ENCODE results near the gene ZNF557.

ZNF557 gene

DNA sequence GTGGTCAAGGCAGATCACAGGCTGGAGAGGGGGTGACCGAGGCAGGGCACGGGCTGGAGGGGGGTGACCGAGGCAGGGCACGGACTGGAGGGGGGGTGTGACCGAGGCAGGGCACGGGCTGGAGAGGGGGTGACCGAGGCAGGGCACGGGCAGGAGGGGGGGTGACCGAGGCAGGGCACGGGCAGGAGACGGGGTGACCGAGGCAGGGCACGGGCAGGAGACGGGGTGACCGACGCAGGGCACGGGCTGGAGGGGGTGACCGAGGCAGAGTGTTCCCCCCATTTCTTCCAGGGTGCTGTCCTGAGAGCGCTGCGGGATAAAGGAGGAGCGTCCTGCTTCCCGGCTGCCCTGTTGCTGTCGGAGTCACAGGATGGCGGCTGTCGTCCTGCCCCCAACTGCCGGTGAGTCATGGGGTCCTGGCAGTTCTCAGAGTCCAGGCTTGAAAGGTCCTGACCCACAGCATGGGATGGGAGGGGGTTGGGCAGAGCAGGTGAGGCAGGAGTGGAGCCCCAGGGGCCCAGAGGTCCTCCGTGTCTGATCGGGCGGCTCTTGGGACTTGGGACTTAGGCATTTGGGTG, 5.3 kb downstream of the ZNF557 start:
- no peak for DNase-seq (ENCODE audit: low read depth in 4 of 4, low spot score in 1 of 4)

DNA sequence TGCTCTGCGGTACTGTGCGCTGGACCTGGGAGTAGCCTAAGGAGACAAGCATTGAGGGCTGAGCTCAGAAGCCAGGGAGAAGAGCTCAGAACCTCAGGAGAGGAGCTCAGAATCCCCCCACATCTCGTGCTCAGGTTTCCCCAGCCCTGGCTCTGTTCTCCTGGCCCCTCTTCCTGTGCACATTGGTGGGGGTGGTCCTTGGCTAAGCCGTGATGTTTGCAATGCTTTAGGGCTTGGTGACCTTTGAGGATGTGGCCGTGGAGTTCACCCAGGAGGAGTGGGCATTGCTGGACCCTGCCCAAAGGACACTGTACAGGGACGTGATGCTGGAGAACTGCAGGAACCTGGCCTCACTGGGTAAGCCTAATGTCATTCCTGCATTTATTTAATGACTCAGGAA, 6.6 kb downstream of the ZNF557 start:
- no peak for DNase-seq (ENCODE audit: low read depth in 4 of 4, low spot score in 1 of 4)

DNA sequence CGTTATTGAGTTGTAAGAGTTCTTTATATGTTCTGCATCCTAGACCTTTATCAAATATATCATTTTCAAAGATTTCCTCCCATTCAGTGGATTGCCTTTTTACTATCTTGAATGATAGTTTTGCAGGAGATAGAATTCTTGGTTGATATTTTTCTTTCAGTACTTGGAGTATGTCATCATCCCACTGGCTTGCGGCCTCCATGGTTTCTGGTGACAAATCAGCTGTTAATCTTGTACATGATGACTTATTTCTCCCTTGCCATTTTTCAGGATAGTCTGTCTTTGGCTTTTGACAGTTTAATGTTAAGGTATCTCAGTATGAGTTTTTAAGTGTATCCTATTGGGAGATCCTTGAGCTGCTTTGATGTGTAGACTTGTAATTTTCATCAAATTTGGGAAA, 8.5 kb downstream of the ZNF557 start:
- DNase-seq (ENCODE audit: low read depth in 4 of 4, low spot score in 1 of 4), result no peak

DNA sequence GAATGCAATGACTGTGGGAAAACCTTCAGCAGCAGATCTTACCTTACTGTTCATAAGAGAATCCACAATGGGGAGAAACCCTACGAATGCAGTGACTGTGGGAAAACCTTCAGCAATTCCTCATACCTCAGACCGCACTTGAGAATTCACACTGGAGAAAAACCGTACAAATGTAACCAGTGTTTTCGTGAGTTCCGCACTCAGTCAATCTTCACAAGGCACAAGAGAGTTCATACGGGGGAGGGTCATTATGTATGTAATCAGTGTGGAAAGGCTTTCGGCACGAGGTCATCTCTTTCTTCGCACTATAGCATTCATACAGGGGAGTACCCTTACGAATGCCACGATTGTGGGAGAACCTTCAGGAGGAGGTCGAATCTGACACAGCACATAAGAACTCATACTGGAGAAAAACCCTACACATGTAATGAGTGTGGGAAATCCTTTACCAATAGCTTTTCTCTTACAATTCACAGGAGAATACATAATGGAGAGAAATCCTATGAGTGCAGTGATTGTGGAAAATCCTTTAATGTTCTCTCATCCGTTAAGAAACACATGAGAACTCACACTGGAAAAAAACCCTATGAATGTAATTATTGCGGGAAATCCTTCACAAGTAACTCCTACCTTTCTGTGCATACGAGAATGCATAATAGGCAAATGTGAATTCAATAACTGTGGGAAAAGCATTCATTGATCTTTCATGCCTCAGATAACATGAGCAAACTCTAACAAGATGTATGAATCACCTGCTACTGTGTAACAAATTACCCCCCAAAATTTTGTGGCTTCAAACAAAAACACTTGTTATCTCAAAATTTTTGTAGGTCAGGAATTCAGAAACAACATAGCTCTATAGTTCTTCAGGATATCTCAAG, 13.8 kb downstream of the ZNF557 start:
- DNase-seq (ENCODE audit: low read depth in 4 of 4, low spot score in 1 of 4), result no peak

DNA sequence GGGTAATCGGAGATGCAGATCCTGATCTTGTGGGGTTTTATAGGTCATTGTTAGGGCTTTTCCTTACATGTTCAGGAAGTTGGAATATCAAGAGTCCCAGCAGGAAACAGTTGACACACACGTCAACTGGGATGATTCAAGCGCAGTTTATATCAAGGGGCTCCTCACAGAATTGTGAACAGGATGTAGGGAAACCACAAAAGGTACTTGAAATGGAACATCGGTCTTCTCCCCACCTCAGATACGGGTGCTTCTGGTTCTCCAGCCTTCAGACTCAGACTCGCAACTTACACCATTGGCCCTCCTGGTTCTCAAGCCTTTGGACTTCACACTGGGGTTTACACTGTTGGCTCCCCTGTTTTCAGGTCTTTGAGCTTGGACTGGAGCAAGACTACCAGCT, 19.5 kb downstream of the ZNF557 start:
- no peak for DNase-seq (ENCODE audit: low read depth in 4 of 4, low spot score in 1 of 4)

DNA sequence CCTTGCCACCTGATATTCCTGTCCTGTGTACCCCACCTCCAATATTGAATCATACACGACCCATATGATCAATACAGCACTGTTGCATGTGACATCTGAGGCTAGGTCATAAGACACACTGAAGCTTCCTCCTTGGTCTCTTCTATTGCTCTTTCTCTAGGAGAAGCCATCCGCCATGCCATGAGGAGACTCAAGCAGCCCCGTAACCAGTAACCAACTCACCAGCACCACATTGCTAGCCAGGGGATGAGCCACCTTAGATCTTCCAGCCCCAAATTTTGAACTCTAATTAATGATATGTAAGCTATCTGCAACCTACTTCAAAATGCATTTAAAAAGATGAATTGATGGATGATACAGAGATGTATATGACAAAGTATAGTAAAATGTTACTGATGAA, 28.6 kb downstream of the ZNF557 start:
- DNase-seq (ENCODE audit: low read depth in 4 of 4, low spot score in 1 of 4), result no peak

DNA sequence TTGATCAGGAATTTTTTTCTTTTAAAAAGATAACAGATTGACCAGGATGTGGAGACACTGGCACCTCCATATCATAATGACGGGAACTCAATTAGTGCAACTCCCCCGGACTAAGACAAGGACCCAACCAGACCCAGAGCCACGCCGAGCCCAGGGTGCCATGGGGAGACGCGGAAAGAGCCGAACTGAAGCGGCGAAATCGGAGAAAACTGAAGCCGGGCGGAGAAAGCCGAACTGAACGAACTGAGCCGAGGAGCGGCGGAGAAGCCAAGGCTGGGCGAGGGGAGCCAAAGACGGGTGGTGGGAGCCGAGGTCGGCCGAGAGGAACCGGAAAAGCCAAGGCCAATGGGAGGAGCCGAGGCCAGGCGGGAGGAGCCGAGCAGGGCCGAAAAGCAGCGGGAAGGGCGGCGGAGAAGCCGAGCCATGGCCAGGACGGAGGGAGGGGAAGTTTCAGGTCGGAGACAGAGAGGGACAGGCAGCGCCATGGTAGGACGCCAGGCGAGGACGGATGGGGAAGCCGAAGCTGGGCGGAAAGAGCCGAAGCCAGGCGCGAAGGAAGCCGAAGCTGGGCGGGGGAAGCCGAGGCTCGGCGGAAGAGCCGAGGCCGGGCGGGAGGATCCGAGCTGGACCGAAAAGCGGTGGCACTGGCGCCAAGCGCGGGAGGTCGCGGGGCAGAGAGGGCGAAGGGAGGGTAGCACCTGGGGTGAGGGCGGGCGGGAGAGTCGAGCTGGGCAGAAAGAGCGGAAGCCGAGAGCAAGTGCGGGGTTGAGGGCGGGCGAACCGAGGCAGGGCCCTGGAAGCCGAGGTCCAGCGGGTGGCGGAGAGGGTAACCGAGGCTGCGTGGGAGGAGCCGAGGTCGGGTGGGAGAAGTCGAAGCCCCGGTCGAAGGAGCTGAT, 29.4 kb downstream of the ZNF557 start:
- DNase-seq (ENCODE audit: low read depth in 4 of 4, low spot score in 1 of 4), result peak; percentile 63 to 85 (median 83)

DNA sequence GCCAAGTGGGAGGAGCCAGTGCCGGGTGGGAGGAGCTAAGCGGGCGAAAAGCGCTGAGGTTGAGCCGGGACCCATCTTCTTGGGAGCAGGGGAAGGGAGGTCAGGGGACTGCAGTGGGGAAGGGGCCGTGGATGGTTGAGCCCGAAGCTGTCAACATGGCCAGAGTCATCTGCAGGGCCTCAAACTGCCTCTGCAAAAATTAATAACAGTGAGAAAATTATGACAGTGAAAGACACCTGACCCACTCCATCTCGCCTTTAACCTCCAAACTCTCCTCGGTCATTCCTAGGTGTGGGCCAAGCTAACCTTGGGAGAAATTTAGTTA, 30.1 kb downstream of the ZNF557 start:
- peak in 3 of 4 experiments; percentile 53 to 75 (median 69) for DNase-seq (ENCODE audit: low read depth in 4 of 4, low spot score in 1 of 4)

DNA sequence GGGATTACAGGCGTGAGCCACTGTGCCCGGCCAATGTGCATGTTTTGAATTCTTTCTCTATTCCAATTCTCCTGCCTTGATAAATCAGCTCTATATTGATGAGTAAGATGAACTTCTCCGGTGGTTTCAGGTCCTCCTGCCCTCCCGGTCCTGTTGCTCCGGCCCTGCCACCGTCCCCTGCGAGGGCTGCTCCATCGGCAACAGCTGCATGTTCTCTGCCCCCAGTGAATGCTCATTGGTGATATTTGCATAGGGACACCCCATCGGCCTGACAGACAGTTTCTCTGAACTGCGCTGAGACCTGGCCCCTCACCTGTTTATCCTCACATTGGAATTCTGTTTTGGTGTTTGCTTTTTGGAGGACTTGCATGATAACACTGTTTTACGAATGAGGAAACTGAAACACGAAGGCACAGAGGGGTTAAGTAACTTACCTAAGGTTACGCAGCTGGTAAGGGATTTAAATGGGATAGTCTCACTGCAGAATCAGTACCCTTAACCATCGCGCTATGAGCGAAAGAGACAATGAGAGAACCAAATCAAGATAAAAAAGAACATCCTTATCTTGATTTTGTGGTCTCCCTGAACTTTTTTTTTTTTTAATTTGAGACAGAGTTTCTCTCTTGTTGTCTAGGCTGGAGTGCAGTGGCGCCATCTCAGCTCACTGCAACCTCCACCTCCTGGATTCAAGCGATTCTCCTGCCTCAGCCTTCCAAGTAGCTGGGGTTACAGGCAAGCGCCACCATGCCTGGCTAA, 32.2 kb downstream of the ZNF557 start:
- DNase-seq (ENCODE audit: low read depth in 4 of 4, low spot score in 1 of 4), result no peak

DNA sequence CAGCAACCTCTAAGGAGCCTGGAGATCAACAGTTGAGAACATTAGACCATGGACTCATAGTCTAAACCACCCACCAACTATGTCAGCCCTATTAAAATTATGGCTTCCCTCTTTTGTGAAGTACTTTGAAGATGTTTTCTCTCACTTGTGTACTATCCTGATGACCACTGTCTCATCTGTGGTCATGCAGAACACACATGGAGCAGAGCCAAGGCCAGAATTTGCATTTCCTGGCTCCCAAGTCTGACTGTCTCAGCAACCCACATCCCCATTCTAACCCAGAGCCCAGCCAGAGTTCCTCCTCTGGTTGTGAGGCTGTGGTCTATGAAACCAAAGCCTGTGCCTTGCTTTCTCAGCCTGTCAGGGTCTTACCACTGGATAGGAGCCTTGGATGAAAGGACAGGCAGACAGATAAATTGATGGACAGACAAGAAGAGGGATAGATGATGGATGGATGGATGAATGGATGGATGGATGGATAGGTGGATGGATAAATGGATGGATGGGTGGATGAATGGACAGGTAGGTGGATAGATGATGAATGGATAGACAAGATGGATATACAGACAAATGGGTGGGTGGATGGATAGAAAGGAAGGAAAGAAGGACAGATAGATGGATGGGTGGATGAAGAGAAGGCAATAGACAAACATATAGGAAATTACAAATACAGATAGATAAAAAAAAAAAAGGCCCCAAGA, 35.4 kb downstream of the ZNF557 start:
- no peak for DNase-seq (ENCODE audit: low read depth in 4 of 4, low spot score in 1 of 4)

DNA sequence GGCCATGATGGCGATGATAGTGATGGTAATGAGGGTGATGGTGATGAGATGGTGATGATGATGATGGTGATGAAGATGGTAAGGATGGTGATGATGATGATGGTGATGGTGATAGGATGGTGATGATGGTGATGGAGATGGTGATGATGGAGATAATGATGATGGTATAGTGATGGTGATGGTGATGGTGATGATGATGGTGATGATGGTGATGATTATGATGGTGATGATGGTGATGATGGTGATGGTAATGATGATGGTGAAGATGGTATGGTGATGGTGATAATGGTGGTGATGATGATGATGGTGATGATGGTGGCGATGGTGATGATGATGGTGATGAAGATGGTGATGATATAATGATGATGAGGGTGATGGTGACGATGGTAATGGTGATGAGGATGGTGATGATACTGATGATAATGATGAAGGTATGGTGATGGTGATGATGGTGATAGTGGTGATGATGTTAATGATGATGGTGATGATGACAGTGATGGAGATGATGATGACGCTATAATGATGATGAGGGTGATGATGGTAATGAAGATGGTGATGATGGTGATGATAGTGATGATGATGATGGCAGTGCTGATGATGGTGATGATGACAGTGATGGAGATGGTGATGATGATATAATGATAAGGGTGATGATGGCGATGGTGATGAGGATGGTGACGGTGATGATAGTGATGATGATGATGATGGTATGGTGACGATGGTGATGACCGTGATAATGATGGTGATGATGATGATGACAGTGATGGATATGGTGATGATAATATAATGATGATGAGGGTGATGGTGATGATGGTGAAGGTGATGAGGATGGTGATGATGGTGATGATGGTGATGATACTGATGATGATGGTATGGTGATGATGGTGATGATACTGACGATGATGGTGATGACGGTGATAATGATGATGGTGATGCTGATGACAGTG, 37.5 kb downstream of the ZNF557 start:
- DNase-seq (ENCODE audit: low read depth in 4 of 4, low spot score in 1 of 4), result no peak

DNA sequence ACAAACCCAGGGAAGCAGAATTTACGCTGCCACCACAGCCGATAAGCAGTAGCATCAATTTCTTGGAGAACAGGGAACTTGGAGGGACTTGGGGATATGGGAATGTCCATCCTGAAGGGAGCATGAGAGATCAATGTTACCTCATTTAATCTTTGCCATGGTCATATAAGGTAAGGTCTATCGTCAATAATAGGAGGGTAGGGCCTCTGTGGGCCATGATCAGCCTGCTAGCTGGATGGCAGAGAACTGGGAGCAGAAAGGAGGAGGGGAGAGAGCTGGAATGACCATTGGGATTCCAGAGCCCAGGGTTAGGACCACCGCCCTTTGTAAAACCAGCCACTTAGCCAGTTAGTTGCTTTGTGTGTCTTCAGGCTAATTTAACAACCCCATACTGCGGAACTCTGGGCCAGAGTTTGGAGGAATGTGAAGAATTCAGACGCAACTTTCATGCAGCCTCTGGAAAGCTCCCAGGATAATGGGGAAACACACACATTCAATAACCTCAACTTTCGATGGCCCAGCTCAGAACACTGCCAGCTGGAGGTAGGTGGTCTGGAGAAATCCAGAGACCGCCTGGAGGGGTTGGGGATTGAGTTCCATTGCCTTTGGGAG, 40.3 kb downstream of the ZNF557 start:
- DNase-seq (ENCODE audit: low read depth in 4 of 4, low spot score in 1 of 4), result no peak

DNA sequence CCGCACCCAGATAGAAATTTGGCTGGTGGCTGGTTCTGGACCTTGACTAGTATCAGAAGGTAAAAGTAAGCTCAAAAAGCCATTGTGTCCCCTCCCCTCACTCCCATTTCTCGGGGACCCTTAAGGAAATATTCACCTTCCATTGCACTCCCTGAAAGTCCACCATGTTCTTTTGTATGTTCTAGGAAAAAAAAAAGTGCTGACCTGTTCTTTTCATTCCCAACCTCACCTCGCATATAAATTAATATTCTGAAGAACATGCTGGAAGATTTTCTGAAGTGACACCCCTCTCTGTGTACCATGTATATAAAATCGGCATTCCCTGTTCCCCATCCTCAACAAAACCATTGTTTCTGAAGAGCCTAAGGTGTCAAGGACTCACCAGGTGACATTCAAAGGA, 43.2 kb downstream of the ZNF557 start:
- no peak for DNase-seq (ENCODE audit: low read depth in 4 of 4, low spot score in 1 of 4)

DNA sequence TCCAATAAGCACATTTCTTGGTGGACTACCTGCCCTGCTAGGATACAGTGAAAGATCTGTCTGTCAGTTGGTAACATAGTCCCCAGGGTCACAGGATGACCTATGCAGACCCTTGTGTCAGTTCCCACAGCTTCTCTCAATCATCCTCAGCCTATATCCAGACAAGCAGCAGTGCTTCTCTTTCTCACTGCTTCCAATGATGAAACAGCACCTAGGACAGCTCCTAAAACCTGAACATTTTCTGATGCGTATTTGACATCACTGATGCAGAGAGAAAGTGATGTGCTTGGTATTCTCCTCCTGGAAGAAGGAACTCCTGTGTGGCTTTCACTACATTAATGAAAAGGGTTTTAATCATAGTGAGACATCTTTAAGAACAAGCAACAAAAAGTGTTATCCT, 43.7 kb downstream of the ZNF557 start:
- DNase-seq (ENCODE audit: low read depth in 4 of 4, low spot score in 1 of 4), result no peak

DNA sequence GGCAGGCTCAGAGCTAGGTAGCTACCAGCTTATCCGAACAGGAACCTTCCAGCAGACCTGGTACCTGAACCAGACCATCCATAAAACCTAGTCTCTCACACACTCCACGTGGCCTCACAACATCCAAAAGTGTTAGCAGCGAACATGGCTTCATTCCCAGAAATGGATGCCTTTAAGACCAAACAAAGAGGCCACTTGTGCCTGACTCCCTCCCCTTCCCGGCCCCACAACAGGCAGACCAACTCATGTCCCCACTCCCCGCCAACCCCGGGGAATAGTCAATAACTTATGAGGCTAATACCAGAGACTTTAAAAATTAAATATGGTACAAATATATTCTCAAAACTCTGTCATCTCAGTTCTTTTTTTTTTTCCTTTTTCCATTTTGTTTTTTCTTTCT, 46.2 kb downstream of the ZNF557 start:
- DNase-seq (ENCODE audit: low read depth in 4 of 4, low spot score in 1 of 4), result no peak

DNA sequence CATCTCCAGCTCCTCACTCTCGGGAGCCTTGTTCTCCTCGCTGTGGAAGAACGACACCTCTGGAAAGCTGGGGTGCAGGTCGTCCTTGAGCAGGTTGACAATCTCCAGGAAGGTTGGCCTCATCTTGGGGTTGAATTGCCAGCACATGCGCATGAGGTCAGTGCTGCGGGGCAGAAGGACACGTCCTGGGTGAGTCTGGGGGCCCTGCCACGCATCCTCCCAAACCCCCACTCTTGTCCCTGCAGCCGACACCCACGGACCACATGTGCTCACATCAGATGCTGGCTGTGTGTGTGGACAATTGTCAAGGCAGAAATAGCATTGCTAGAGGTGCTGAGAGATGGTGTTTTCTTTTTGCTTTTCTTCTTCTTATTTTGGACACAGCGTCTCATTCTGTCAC, 47.7 kb downstream of the ZNF557 start:
- no peak for DNase-seq (ENCODE audit: low read depth in 4 of 4, low spot score in 1 of 4)

DNA sequence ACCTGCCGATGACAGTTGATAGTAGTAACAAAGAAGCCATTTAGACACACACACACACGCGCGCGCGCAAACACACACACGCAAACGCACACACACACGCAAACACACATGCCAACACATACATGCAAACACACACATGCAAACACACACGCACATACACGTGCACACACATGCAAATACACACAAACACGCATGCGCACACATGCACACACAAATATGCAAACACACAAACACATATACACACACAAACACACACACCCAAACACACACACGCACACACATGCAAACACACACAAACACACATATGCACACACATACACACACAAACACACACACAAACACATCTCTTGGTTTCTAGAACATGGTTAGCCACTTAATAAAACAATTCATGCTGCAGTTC, 50.1 kb downstream of the ZNF557 start:
- DNase-seq (ENCODE audit: low read depth in 4 of 4, low spot score in 1 of 4), result no peak

DNA sequence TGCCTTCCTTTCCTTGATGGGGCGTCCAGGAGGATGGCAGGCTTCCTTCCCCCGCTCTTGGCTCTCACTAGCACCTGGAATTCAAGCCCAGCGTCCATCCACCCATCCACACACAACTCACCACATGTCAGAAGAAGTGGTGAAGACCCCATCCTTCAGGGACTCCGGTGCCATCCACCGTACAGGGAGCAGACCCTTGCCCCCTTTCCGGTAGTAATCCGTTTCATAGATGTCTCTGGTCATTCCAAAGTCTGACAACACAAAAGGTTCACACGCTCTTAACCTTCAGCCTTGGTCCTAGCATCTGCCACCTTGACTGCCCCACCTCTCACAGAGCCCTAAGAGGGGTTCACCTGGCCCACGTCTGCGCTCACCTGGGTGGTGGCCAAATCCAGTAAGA, 51.0 kb downstream of the ZNF557 start:
- DNase-seq (ENCODE audit: low read depth in 4 of 4, low spot score in 1 of 4), result no peak

DNA sequence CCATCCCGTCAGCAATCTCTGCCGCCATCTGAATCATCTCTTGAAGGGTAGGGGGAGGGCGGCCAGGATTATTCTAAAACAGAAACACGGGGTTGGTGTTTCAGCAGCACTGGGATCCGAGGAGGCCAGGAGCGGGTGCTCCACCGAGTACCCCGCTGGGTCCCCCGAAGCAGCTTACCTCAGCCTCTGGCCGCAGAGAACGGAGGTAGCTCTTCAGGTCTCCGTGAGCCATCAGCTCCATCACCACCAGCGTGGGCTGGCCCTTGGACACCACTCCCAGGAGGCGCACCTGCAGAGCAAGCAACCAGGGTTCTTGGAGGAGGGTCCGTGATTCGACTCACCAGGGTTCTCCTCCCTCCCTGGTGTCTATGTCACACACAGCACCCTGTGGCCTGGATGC, 53.2 kb downstream of the ZNF557 start:
- DNase-seq (ENCODE audit: low read depth in 4 of 4, low spot score in 1 of 4), result no peak

All from stimulated activated CD4-positive, alpha-beta T cell treated with anti-CD3 and anti-CD28 coated beads, Interleukin-1b, Interleukin-23, amount 100 ng/mL, for 24 hours (primary cell).